ENCODE data around the gene LIPC. TPM values are rescaled to one million over a fixed set of nuclear protein-coding genes. Genes with fewer than 3 reads are reported as not detected.

Gene LIPC
- total and polyA plus RNA-seq, 2 of the 4 experiments (the other 2 are of a cell fraction): 0.07 TPM; not detected in 1

- H3K56ac ChIP-seq (ENCODE audit: extremely low read depth, insufficient read depth, low read length): no peak overlapping the region
- 100% methylated on average over 3 of the region's 6 CpGs; no CpG with 5 or more reads in 1 of the 2 experiments for WGBS, 2 experiments (ENCODE audit: extremely low coverage in 2 of 2, insufficient read length in 1 of 2)
- no peak overlapping the region for H3K4ac ChIP-seq (ENCODE audit: low read depth, low read length)
- H4K91ac ChIP-seq (ENCODE audit: insufficient read depth, low read depth, low read length): no peak overlapping the region
- H3K27ac ChIP-seq (ENCODE audit: insufficient read depth, low read length): no peak overlapping the region
- no TSS peak for BruUV-seq (replicated peaks)
- H2AK9ac ChIP-seq (replicated peaks; ENCODE audit: low read depth, low read length, poor library complexity): no peak overlapping the region
- 0 out of 2 replicates have a peak, but pooled peaks cover 5% of the 10 kb centered on the region for H3K9me1 ChIP-seq (ENCODE audit: insufficient read depth, low read length)
- POLR2A ChIA-PET (ENCODE audit: unreplicated experiment): no interaction called here
- no peak overlapping the region for H3K4me2 ChIP-seq (ENCODE audit: low read depth, low read length)
- no peaks in the 10 kb centered on the region for H3K27me3 ChIP-seq (ENCODE audit: control insufficient read depth, insufficient read depth, low read length)
- H2BK120ac ChIP-seq (ENCODE audit: low read depth, low read length): no peak overlapping the region
- H4K5ac ChIP-seq (ENCODE audit: low read depth, low read length): no peak overlapping the region
- no peak overlapping the region for H2BK20ac ChIP-seq (ENCODE audit: low read depth, low read length)
- ATAC-seq (ENCODE audit: low read depth): no peak
- H3K79me1 ChIP-seq (ENCODE audit: low read depth in 1 of 2, low read length in 2 of 2): no peaks in the 10 kb centered on the region
- no peak overlapping the region for H3K4me3 ChIP-seq (ENCODE audit: insufficient read depth, low read depth, low read length)
- CTCF ChIA-PET: no interaction called here
- H2BK15ac ChIP-seq (ENCODE audit: low read depth, low read length): no peak overlapping the region
- no peak overlapping the region for H3K23ac ChIP-seq (ENCODE audit: low read depth, low read length)
- no peak overlapping the region for H3K14ac ChIP-seq (replicated peaks; ENCODE audit: low read depth, low read length)
- TF ChIP-seq CEBPB (IDR thresholded peaks at IDR 0.05; ENCODE audit: low read depth, low read length) (no peak), USF2 (IDR thresholded peaks at IDR 0.05; ENCODE audit: low read depth, low read length) (no peak), RCOR1 (IDR thresholded peaks at IDR 0.05; ENCODE audit: insufficient replicate concordance, low read length) (no peak), RFX5 (IDR thresholded peaks at IDR 0.05; ENCODE audit: low read depth, low read length) (no peak), CHD1 (IDR thresholded peaks at IDR 0.05; ENCODE audit: low read depth, low read length) (no peak), SMC3 (IDR thresholded peaks at IDR 0.05; ENCODE audit: low read depth, low read length) (no peak), MAZ (IDR thresholded peaks at IDR 0.05; ENCODE audit: borderline replicate concordance, low read depth, low read length) (no peak), CTCF (conservative IDR thresholded peaks at IDR 0.05; ENCODE audit: low read depth, low read length) (no peak), NFE2L2 (IDR thresholded peaks at IDR 0.05; ENCODE audit: low read depth, low read length) (no peak), BHLHE40 (IDR thresholded peaks at IDR 0.05; ENCODE audit: low read depth, low read length) (no peak), ELK1 (IDR thresholded peaks at IDR 0.05; ENCODE audit: borderline replicate concordance, low read depth, low read length) (no peak), FOS (IDR thresholded peaks at IDR 0.05; ENCODE audit: low read depth, low read length) (no peak), RAD21 (IDR thresholded peaks at IDR 0.05; ENCODE audit: low read length) (no peak), MAFK (IDR thresholded peaks at IDR 0.05; ENCODE audit: low read depth, low read length) (no peak), MXI1 (IDR thresholded peaks at IDR 0.05; ENCODE audit: borderline replicate concordance, low read depth, low read length) (no peak), POLR2A (IDR thresholded peaks at IDR 0.05; ENCODE audit: low read depth, low read length) (no peak)
- H3K36me3 ChIP-seq (ENCODE audit: control insufficient read depth, insufficient read depth, low read length): no peaks in the 10 kb centered on the region
- H4K20me1 ChIP-seq (ENCODE audit: insufficient read depth, low read length): no peaks in the 10 kb centered on the region
- H3K18ac ChIP-seq (ENCODE audit: low read depth, low read length): no peak overlapping the region
- H2BK5ac ChIP-seq (ENCODE audit: low read depth, low read length, poor library complexity, severe bottlenecking): no peak overlapping the region
- no peak overlapping the region for H3K9ac ChIP-seq (ENCODE audit: low read depth, low read length)
- dilution Hi-C loops (cut with HindIII; ENCODE audit: low sequenced_read_pairs, unreplicated experiment): no loop called here
- H2AFZ ChIP-seq (replicated peaks; ENCODE audit: low read length, poor library complexity): no peak overlapping the region
- no peak overlapping the region for H4K8ac ChIP-seq (ENCODE audit: low read depth in 2 of 2, low read length in 2 of 2)
- H3K9me3 ChIP-seq (ENCODE audit: control insufficient read depth, insufficient read depth, low read length): no peaks in the 10 kb centered on the region
- no peak for DNase-seq
- in situ Hi-C loops (cut with MboI; ENCODE audit: low sequenced_read_pairs): no loop called here
- 0 out of 2 replicates have a peak, but pooled peaks cover 1% of the 10 kb centered on the region for H3K4me1 ChIP-seq (ENCODE audit: control insufficient read depth, insufficient read depth, low read length)
- intact Hi-C loops (cut with micrococcal nuclease): no loop called here
- no peak overlapping the region for H2AK5ac ChIP-seq (ENCODE audit: low read depth, low read length)
Observed at GRCh38 chr15:58423205-58423604, 8.6 kb upstream of the LIPC start.

Measured in IMR-90 (cell line).